DND-41 (cell line): Measurements from ENCODE around the gene TUBAL3.
"Not testable (repeated sequence)": the region's sequence is repeated elsewhere in the genome, so short reads cannot be mapped to it uniquely, and the experiment has no call there.

Experiments
- EZH2 ChIP-seq: IDR thresholded peaks from 3 replicates; pipeline ENCODE4 v1.6.1; 2012; ENCODE audit warnings: borderline replicate concordance, low read depth, mild to moderate bottlenecking, moderate library complexity, low read length, inconsistent platforms; ENCODE audit not compliant: severe bottlenecking
- TF ChIP-seq, protein P1 (sequence below): IDR thresholded peaks from 2 replicates; pipeline ENCODE4 v1.5.1; 2012; ENCODE audit warnings: borderline replicate concordance, low read length, moderate library complexity, mild to moderate bottlenecking; ENCODE audit not compliant: poor library complexity, severe bottlenecking; ENCODE audit errors: extremely low read depth

- TF ChIP-seq, protein P1, sequence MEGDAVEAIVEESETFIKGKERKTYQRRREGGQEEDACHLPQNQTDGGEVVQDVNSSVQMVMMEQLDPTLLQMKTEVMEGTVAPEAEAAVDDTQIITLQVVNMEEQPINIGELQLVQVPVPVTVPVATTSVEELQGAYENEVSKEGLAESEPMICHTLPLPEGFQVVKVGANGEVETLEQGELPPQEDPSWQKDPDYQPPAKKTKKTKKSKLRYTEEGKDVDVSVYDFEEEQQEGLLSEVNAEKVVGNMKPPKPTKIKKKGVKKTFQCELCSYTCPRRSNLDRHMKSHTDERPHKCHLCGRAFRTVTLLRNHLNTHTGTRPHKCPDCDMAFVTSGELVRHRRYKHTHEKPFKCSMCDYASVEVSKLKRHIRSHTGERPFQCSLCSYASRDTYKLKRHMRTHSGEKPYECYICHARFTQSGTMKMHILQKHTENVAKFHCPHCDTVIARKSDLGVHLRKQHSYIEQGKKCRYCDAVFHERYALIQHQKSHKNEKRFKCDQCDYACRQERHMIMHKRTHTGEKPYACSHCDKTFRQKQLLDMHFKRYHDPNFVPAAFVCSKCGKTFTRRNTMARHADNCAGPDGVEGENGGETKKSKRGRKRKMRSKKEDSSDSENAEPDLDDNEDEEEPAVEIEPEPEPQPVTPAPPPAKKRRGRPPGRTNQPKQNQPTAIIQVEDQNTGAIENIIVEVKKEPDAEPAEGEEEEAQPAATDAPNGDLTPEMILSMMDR: not testable (repeated sequence)
- not testable (repeated sequence) for TF ChIP-seq EZH2
Observed at GRCh38 chr10:5379202-5379601, 25.4 kb downstream of the TUBAL3 start.
